Measurements from ENCODE around the gene PRELP.

Gene PRELP

GRCh38 chr1:203470240-203470639 lies 5.4 kb upstream of the PRELP start:
- no peak overlapping the region for H3K27ac ChIP-seq (ENCODE audit: extremely low read depth, low read depth, low read length)
- no peaks in the 10 kb centered on the region for H3K36me3 ChIP-seq (ENCODE audit: control insufficient read depth in 2 of 2, insufficient read depth in 1 of 2, low read length in 2 of 2)
- ChIA-PET POLR2A (no interaction called here), CTCF (no interaction called here)
- H3K4me1 ChIP-seq (ENCODE audit: control insufficient read depth, insufficient read depth, low read length) = peaks cover 2% of the 10 kb centered on the region; the same call in 1 of the 2 replicates
- no peak for TF ChIP-seq ZNF16 (tag by site-specific recombination; IDR thresholded peaks at IDR 0.05; ENCODE audit: low read depth)
- no peak for TF ChIP-seq KLF7 (tag by site-specific recombination; IDR thresholded peaks at IDR 0.05; ENCODE audit: borderline replicate concordance)
- TF ChIP-seq ZNF843 (tag by site-specific recombination; IDR thresholded peaks at IDR 0.05) = no peak
- no peak for TF ChIP-seq ZNF645 (tag by site-specific recombination; IDR thresholded peaks at IDR 0.05)
- TF ChIP-seq ZNF707 (tag by site-specific recombination; IDR thresholded peaks at IDR 0.05) = no peak
- H3K4me3 ChIP-seq (ENCODE audit: low read depth, low read length) = no peak overlapping the region
- H3K9me3 ChIP-seq (ENCODE audit: control insufficient read depth, insufficient read depth, low read depth, low read length) = no peaks in the 10 kb centered on the region

- Histone ChIP-seq H3K27ac (ENCODE audit: extremely low read depth, low read depth, low read length) (no peak overlapping the region), H3K4me1 (ENCODE audit: control insufficient read depth, insufficient read depth, low read length) (peaks cover 3% of the 10 kb centered on the region; the same call in 1 of the 2 replicates), H3K9me3 (ENCODE audit: control insufficient read depth, insufficient read depth, low read depth, low read length) (no peaks in the 10 kb centered on the region), H3K4me3 (ENCODE audit: low read depth, low read length) (no peak overlapping the region), H3K36me3 (ENCODE audit: control insufficient read depth in 2 of 2, insufficient read depth in 1 of 2, low read length in 2 of 2) (no peaks in the 10 kb centered on the region)
- TF ChIP-seq OSR2 (tag by site-specific recombination; IDR thresholded peaks at IDR 0.05) (no peak), BCL11A (tag by site-specific recombination; IDR thresholded peaks at IDR 0.05; ENCODE audit: low read depth) (no peak), ZNF366 (tag by site-specific recombination; conservative IDR thresholded peaks at IDR 0.05) (no peak), ZNF311 (tag by site-specific recombination; IDR thresholded peaks at IDR 0.05; ENCODE audit: borderline replicate concordance) (no peak), SCRT2 (tag by site-specific recombination; IDR thresholded peaks at IDR 0.05) (no peak), RBAK (tag by site-specific recombination; IDR thresholded peaks at IDR 0.05) (no peak), ZNF221 (tag by site-specific recombination; IDR thresholded peaks at IDR 0.05; ENCODE audit: borderline replicate concordance) (no peak), ZNF654 (tag by site-specific recombination; IDR thresholded peaks at IDR 0.05; ENCODE audit: low read depth) (no peak), ZNF239 (tag by site-specific recombination; IDR thresholded peaks at IDR 0.05) (no peak), ZBTB20 (tag by site-specific recombination; IDR thresholded peaks at IDR 0.05) (no peak), ZNF629 (tag by site-specific recombination; IDR thresholded peaks at IDR 0.05) (no peak), ZBTB21 (tag by site-specific recombination; IDR thresholded peaks at IDR 0.05) (no peak), ZNF138 (tag by site-specific recombination; IDR thresholded peaks at IDR 0.05; ENCODE audit: borderline replicate concordance) (no peak)
- POLR2A ChIA-PET = interaction anchor here (0.5 kb wide), 1 partner anchor 170 kb away, joined by 4 read pairs; no protein-coding TSS in a partner anchor
- CTCF ChIA-PET = interaction anchor here (0.6 kb wide), 2 partner anchors 16 to 246 kb away, joined by 3 read pairs; no protein-coding TSS in a partner anchor
Observed at GRCh38 chr1:203471841-203472240, 3.8 kb upstream of the PRELP start.

- CTCF ChIA-PET = interaction anchor here (1.3 kb wide), 1 partner anchor 15 kb away, joined by 8 read pairs; no protein-coding TSS in a partner anchor
Observed at GRCh38 chr1:203473281-203473680, 2.3 kb upstream of the PRELP start.

More at GRCh38 chr1:203473281-203473680, 2.3 kb upstream of the PRELP start:
- no peak overlapping the region for H3K27ac ChIP-seq (ENCODE audit: extremely low read depth, low read depth, low read length)
- H3K4me1 ChIP-seq (ENCODE audit: control insufficient read depth, insufficient read depth, low read length) = peaks cover 3% of the 10 kb centered on the region; the same call in 1 of the 2 replicates
- POLR2A ChIA-PET = interaction anchor here (0.7 kb wide), 1 partner anchor 131 kb away, joined by 4 read pairs; no protein-coding TSS in a partner anchor
- H3K9me3 ChIP-seq (ENCODE audit: control insufficient read depth, insufficient read depth, low read depth, low read length) = no peaks in the 10 kb centered on the region
- TF ChIP-seq ZNF266 (tag by site-specific recombination; IDR thresholded peaks at IDR 0.05; ENCODE audit: low read depth) (no peak), ZNF426 (tag by site-specific recombination; IDR thresholded peaks at IDR 0.05) (no peak), ZNF561 (tag by site-specific recombination; IDR thresholded peaks at IDR 0.05; ENCODE audit: borderline replicate concordance) (no peak), ZBTB7A (tag by site-specific recombination; IDR thresholded peaks at IDR 0.05; ENCODE audit: low read depth) (no peak), ZNF707 (tag by site-specific recombination; IDR thresholded peaks at IDR 0.05) (no peak), ZNF341 (tag by site-specific recombination; IDR thresholded peaks at IDR 0.05; ENCODE audit: low read depth) (no peak)
- no peaks in the 10 kb centered on the region for H3K36me3 ChIP-seq (ENCODE audit: control insufficient read depth in 2 of 2, insufficient read depth in 1 of 2, low read length in 2 of 2)
- H3K4me3 ChIP-seq (ENCODE audit: low read depth, low read length) = no peak overlapping the region
